ENCODE data around the gene TNFRSF21. TPM values are rescaled to one million over a fixed set of nuclear protein-coding genes. Genes with fewer than 3 reads are reported as not detected.
"Not testable (repeated sequence)": the region's sequence is repeated elsewhere in the genome, so short reads cannot be mapped to it uniquely, and the experiment has no call there.

Gene TNFRSF21
- total RNA-seq, 2 experiments from 2014 or later, result 28.1 to 36.5 TPM

DNA sequence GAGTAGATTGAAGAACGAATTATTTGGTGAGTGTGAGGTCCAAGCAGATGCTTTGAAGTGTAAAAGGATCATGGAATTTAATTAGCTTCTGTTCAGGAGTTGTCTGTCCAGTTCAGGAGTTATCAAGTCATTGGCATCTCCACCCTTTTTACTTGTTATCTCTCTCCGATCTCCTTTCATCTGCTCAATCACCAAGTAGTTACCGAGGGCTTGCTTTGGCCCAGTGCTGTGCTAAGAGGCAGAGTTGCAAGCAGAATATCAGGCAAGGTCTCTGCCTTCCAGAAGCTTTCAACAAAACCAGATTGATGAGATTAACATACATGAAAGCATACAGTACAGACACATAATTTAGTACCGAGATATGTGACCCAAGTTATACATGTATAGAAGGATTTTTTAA is 10.2 kb upstream of the TNFRSF21 start:
- no peak for TF ChIP-seq EZH2phosphoT487 (IDR thresholded peaks at IDR 0.05; ENCODE audit: borderline replicate concordance, low read depth, low read length)
- TF ChIP-seq, protein P1, sequence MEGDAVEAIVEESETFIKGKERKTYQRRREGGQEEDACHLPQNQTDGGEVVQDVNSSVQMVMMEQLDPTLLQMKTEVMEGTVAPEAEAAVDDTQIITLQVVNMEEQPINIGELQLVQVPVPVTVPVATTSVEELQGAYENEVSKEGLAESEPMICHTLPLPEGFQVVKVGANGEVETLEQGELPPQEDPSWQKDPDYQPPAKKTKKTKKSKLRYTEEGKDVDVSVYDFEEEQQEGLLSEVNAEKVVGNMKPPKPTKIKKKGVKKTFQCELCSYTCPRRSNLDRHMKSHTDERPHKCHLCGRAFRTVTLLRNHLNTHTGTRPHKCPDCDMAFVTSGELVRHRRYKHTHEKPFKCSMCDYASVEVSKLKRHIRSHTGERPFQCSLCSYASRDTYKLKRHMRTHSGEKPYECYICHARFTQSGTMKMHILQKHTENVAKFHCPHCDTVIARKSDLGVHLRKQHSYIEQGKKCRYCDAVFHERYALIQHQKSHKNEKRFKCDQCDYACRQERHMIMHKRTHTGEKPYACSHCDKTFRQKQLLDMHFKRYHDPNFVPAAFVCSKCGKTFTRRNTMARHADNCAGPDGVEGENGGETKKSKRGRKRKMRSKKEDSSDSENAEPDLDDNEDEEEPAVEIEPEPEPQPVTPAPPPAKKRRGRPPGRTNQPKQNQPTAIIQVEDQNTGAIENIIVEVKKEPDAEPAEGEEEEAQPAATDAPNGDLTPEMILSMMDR (conservative IDR thresholded peaks at IDR 0.05; ENCODE audit: low read length), result no peak
- no peak overlapping the region for H3K4me2 ChIP-seq (ENCODE audit: low read length)
- no peaks in the 10 kb centered on the region for H3K9me3 ChIP-seq (ENCODE audit: low read length)
- H3K36me3 ChIP-seq (ENCODE audit: insufficient read depth, low read length), result no peaks in the 10 kb centered on the region
- H2AFZ ChIP-seq (ENCODE audit: low read length), result no peak overlapping the region
- no peak overlapping the region for H3K4me3 ChIP-seq (ENCODE audit: low read depth, low read length, poor library complexity, severe bottlenecking)
- POLR2A ChIA-PET, result interaction anchor here (3.9 kb wide), 1 partner anchor 16 kb away, joined by 11 read pairs; no protein-coding TSS in a partner anchor
- intact Hi-C loops (cut with micrococcal nuclease; ENCODE audit: unreplicated experiment), result loop anchor here (10.0 kb wide), 2 partner anchors 465 kb away; partner anchors contain the start of gene OPN5
- DNase-seq (ENCODE audit: low spot score), result no peak
- H3K27ac ChIP-seq (ENCODE audit: low read depth, low read length, poor library complexity, severe bottlenecking), result no peak overlapping the region
- no peaks in the 10 kb centered on the region for H3K79me2 ChIP-seq (ENCODE audit: insufficient read depth, low read depth, low read length)
- peaks cover 6% of the 10 kb centered on the region for H3K4me1 ChIP-seq (ENCODE audit: insufficient read depth, low read length, poor library complexity, severe bottlenecking)
- no TSS peak for BruUV-seq (replicated peaks)
- H3K9me2 ChIP-seq (ENCODE audit: insufficient read depth, low read length), result no peaks in the 10 kb centered on the region
- CTCF ChIA-PET (ENCODE audit: unreplicated experiment), result no interaction called here
- no peaks in the 10 kb centered on the region for H4K20me1 ChIP-seq (ENCODE audit: insufficient read depth, low read length)

DNA sequence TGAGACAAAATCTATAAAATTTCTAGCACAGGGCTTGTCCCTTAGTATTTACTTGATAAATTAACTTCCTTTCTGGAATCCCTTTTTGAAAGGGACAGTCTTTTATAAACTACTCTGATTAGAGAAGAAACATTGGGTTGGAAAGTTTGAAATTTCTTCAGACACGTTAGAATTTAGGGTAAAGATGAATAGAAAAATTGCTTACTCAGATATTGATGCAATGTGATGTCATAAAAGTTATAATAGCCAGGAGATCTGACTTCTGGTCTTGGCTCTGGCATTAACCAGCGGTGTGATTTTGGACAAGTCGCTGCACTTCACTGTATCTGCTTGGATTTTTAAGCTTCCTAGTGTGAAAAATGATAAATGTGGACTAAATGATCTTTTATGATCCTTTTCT is 9.7 kb upstream of the TNFRSF21 start:
- intact Hi-C loops (cut with micrococcal nuclease; ENCODE audit: unreplicated experiment), result loop anchor here (10.0 kb wide), 1 partner anchor 465 kb away; the partner anchor contains the start of gene OPN5
- H3K27ac ChIP-seq (ENCODE audit: low read depth, low read length, poor library complexity, severe bottlenecking), result no peak overlapping the region
- ChIA-PET CTCF (ENCODE audit: unreplicated experiment) (no interaction called here), POLR2A (interaction anchor here (3.9 kb wide), 1 partner anchor 16 kb away, joined by 11 read pairs; no protein-coding TSS in a partner anchor)
- H3K79me2 ChIP-seq (ENCODE audit: insufficient read depth, low read depth, low read length), result no peaks in the 10 kb centered on the region
- H3K4me2 ChIP-seq (ENCODE audit: low read length), result no peak overlapping the region
- no peaks in the 10 kb centered on the region for H3K9me2 ChIP-seq (ENCODE audit: insufficient read depth, low read length)
- no peak overlapping the region for H2AFZ ChIP-seq (ENCODE audit: low read length)
- H3K4me3 ChIP-seq (ENCODE audit: low read depth, low read length, poor library complexity, severe bottlenecking), result no peak overlapping the region
- H4K20me1 ChIP-seq (ENCODE audit: insufficient read depth, low read length), result no peaks in the 10 kb centered on the region
- DNase-seq (ENCODE audit: low spot score), result no peak
- H3K9me3 ChIP-seq (ENCODE audit: low read length), result no peaks in the 10 kb centered on the region
- BruUV-seq (replicated peaks), result no TSS peak
- peaks cover 6% of the 10 kb centered on the region for H3K4me1 ChIP-seq (ENCODE audit: insufficient read depth, low read length, poor library complexity, severe bottlenecking)
- TF ChIP-seq, protein P1 (conservative IDR thresholded peaks at IDR 0.05; ENCODE audit: low read length), result no peak
- H3K36me3 ChIP-seq (ENCODE audit: insufficient read depth, low read length), result no peaks in the 10 kb centered on the region

DNA sequence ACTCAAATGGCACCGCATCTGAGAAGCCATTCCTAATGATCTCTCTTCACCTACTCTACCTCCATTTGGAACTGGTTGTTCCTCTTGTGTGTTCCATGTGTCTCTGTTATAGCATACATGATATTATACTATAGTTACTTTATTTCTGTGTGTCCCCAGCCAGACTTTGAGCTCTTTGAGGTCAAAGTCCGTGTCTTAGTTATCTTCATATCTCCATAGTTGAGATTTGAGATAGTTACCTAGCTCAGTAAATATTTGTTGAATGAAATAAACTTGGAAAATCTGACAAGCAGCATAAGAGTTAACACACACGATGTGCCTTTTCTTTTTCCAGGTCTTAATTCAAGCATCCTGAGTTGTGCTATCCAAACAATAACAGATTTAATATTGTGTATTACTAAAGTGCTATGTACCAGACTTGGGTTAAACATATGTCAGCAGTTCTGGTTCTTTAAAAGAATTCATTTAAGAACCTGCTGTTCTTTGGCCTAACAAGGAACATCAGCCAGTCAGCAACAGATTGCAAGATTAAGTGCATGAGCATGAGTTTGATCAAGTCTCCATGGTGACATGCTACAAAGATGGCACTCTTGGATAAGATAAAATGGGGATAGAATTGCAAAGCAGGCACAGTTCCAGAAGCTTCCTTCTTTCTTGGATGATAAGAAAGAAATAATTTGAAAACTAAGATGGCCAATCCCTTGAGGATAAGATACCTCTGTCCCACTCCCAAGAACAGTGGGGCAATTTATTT is 8.7 kb upstream of the TNFRSF21 start:
- no peaks in the 10 kb centered on the region for H4K20me1 ChIP-seq (ENCODE audit: insufficient read depth, low read length)
- no TSS peak for BruUV-seq (replicated peaks)
- no peaks in the 10 kb centered on the region for H3K9me2 ChIP-seq (ENCODE audit: insufficient read depth, low read length)
- DNase-seq (ENCODE audit: low spot score), result no peak
- CTCF ChIA-PET (ENCODE audit: unreplicated experiment), result no interaction called here
- peaks cover 4% of the 10 kb centered on the region for H3K4me1 ChIP-seq (ENCODE audit: insufficient read depth, low read length, poor library complexity, severe bottlenecking)
- H3K79me2 ChIP-seq (ENCODE audit: insufficient read depth, low read depth, low read length), result no peaks in the 10 kb centered on the region
- H2AFZ ChIP-seq (ENCODE audit: low read length), result no peak overlapping the region
- no peak overlapping the region for H3K27ac ChIP-seq (ENCODE audit: low read depth, low read length, poor library complexity, severe bottlenecking)
- no peak overlapping the region for H3K4me2 ChIP-seq (ENCODE audit: low read length)
- H3K9me3 ChIP-seq (ENCODE audit: low read length), result no peaks in the 10 kb centered on the region; the same call in 1 of the 2 replicates
- no peaks in the 10 kb centered on the region for H3K36me3 ChIP-seq (ENCODE audit: insufficient read depth, low read length)
- TF ChIP-seq, protein P1 (conservative IDR thresholded peaks at IDR 0.05; ENCODE audit: low read length), result no peak
- TF ChIP-seq EZH2phosphoT487 (IDR thresholded peaks at IDR 0.05; ENCODE audit: borderline replicate concordance, low read depth, low read length), result no peak
- intact Hi-C loops (cut with micrococcal nuclease; ENCODE audit: unreplicated experiment), result loop anchor here (10.0 kb wide), 1 partner anchor 466 kb away; the partner anchor contains the start of gene OPN5
- POLR2A ChIA-PET, result interaction anchor here (1.0 to 3.9 kb wide), 4 partner anchors 10 to 57 kb away, joined by 3 to 11 read pairs (median 3); no protein-coding TSS in a partner anchor
- H3K4me3 ChIP-seq (ENCODE audit: low read depth, low read length, poor library complexity, severe bottlenecking), result no peak overlapping the region

DNA sequence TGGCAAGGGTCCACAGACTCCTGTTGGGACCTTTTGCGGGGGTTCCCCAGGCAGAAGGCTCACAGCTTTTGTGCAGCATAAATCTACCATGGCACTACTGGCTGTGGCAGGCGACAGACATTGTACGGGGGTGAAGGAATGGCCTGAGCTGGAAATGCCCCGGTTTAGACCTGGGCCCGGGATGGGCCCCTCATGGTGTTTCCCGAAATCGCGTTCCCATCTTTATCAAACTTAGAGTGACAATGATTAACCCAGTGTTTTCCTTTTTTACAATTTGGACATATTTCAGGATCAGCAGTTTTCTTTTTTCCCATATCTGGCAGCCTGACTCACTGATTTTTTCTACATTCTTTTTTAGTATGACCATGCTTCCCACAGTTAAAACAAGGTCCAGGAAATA is 5.5 kb upstream of the TNFRSF21 start:
- not testable (repeated sequence) for BruUV-seq (replicated peaks)
- POLR2A ChIA-PET, result interaction anchor here (1.0 kb wide), 1 partner anchor 9 kb away, joined by 7 read pairs; no protein-coding TSS in a partner anchor

More for the DNA sequence above, 5.5 kb upstream of the TNFRSF21 start:
- CTCF ChIA-PET (ENCODE audit: unreplicated experiment); H3K4me3 ChIP-seq (ENCODE audit: low read depth, low read length, poor library complexity, severe bottlenecking); H4K20me1 ChIP-seq (ENCODE audit: insufficient read depth, low read length); H3K79me2 ChIP-seq (ENCODE audit: insufficient read depth, low read depth, low read length); H3K4me2 ChIP-seq (ENCODE audit: low read length); H2AFZ ChIP-seq (ENCODE audit: low read length); DNase-seq (ENCODE audit: low spot score); H3K27ac ChIP-seq (ENCODE audit: low read depth, low read length, poor library complexity, severe bottlenecking); H3K4me1 ChIP-seq (ENCODE audit: insufficient read depth, low read length, poor library complexity, severe bottlenecking); H3K9me2 ChIP-seq (ENCODE audit: insufficient read depth, low read length); H3K36me3 ChIP-seq (ENCODE audit: insufficient read depth, low read length): not testable (repeated sequence)
- intact Hi-C loops (cut with micrococcal nuclease; ENCODE audit: unreplicated experiment), result loop anchor here (10.0 kb wide), 1 partner anchor 470 kb away; the partner anchor contains the start of gene OPN5
- H3K9me3 ChIP-seq (ENCODE audit: low read length), result peaks cover 10% of the 10 kb centered on the region; the same call in 1 of the 2 replicates
